ENCODE measurements around the gene TALDO1. TPM values are rescaled to one million over a fixed set of nuclear protein-coding genes. Genes with fewer than 3 reads are reported as not detected.
A peak's percentile ranks its signal among the peaks of the same experiment; 100 is the strongest.
"Not testable (repeated sequence)": the region's sequence is repeated elsewhere in the genome, so short reads cannot be mapped to it uniquely, and the experiment has no call there.

Gene TALDO1
- total RNA-seq, 1 donor from 2014 or later = 77.9 TPM

GRCh38 chr11:728901-729491 is 18.3 kb upstream of the TALDO1 start:
- FAIRE-seq = no peak
- DNase-seq (ENCODE audit: low spot score in 2 of 2) = peak in 1 of 2 donors; percentile 31

- FAIRE-seq (no peak), DNase-seq (ENCODE audit: low spot score in 2 of 2) (peak; percentile 57 to 84)
Measured at GRCh38 chr11:729492-730074, 17.7 kb upstream of the TALDO1 start.

GRCh38 chr11:733072-733471 is 14.2 kb upstream of the TALDO1 start:
- no peak for FAIRE-seq
- no peak for DNase-seq (ENCODE audit: low spot score in 2 of 2)

- not testable (repeated sequence) for DNase-seq (ENCODE audit: low spot score in 2 of 2); FAIRE-seq
Measured at GRCh38 chr11:734541-734940, 12.7 kb upstream of the TALDO1 start.

- no peak for FAIRE-seq
- DNase-seq (ENCODE audit: low spot score in 2 of 2) = no peak
Measured at GRCh38 chr11:737366-737765, 9.9 kb upstream of the TALDO1 start.

- DNase-seq (ENCODE audit: low spot score in 2 of 2); FAIRE-seq: not testable (repeated sequence)
Measured at GRCh38 chr11:737899-738298, 9.4 kb upstream of the TALDO1 start.

- FAIRE-seq = no peak
Measured at GRCh38 chr11:742156-742546, 5.1 kb upstream of the TALDO1 start.

GRCh38 chr11:742571-743201 is 4.6 kb upstream of the TALDO1 start:
- DNase-seq (ENCODE audit: low spot score in 2 of 2) = no peak
- FAIRE-seq = no peak

More at GRCh38 chr11:742156-742546, 5.1 kb upstream of the TALDO1 start:
- no peak for DNase-seq (ENCODE audit: low spot score in 2 of 2)

- FAIRE-seq = no peak
- DNase-seq (ENCODE audit: low spot score in 2 of 2) = no peak
Measured at GRCh38 chr11:745428-745827, 1.8 kb upstream of the TALDO1 start.

GRCh38 chr11:746289-747157 is 741 bp upstream of the TALDO1 start:
- FAIRE-seq (no peak), DNase-seq (ENCODE audit: low spot score in 2 of 2) (peak; percentile 36 to 56)

GRCh38 chr11:748007-748359 is 719 bp downstream of the TALDO1 start:
- no peak for DNase-seq (ENCODE audit: low spot score in 2 of 2)
- FAIRE-seq = no peak

- DNase-seq (ENCODE audit: low spot score in 2 of 2) = no peak
- no peak for FAIRE-seq
Measured at GRCh38 chr11:749731-750130, 2.5 kb downstream of the TALDO1 start.

GRCh38 chr11:760236-760635 is 13.0 kb downstream of the TALDO1 start:
- no peak for FAIRE-seq

GRCh38 chr11:761526-762108 is 14.4 kb downstream of the TALDO1 start:
- FAIRE-seq = no peak
- DNase-seq (ENCODE audit: low spot score in 2 of 2) = no peak

More at GRCh38 chr11:760236-760635, 13.0 kb downstream of the TALDO1 start:
- DNase-seq (ENCODE audit: low spot score in 2 of 2) = no peak

- DNase-seq (ENCODE audit: low spot score in 2 of 2) (peak; percentile 73 to 75), FAIRE-seq (no peak)
Measured at GRCh38 chr11:762421-763072, 15.3 kb downstream of the TALDO1 start.

GRCh38 chr11:763073-763463 is 15.8 kb downstream of the TALDO1 start:
- DNase-seq (ENCODE audit: low spot score in 2 of 2) = no peak
- FAIRE-seq = no peak

GRCh38 chr11:763549-764321 is 16.5 kb downstream of the TALDO1 start:
- no peak for FAIRE-seq
- no peak for DNase-seq (ENCODE audit: low spot score in 2 of 2)

GRCh38 chr11:764322-765024 is 17.2 kb downstream of the TALDO1 start:
- DNase-seq (ENCODE audit: low spot score in 2 of 2) = no peak
- FAIRE-seq = no peak
